GM18526 (cell line): ENCODE measurements around the gene EEF1AKMT4.

Experiments
- POLR2A ChIP-seq: IDR thresholded peaks from 3 replicates; pipeline ENCODE4 v1.6.1; 2011; ENCODE audit not compliant: insufficient read length; ENCODE audit errors: extremely low read depth

The EEF1AKMT4 gene

GRCh38 chr3:184231671-184232070 lies 17.8 kb upstream of the EEF1AKMT4 start:
- no peak for TF ChIP-seq POLR2A

GRCh38 chr3:184233127-184233843 lies 16.2 kb upstream of the EEF1AKMT4 start:
- no peak for TF ChIP-seq POLR2A

GRCh38 chr3:184234224-184234623 lies 15.2 kb upstream of the EEF1AKMT4 start:
- TF ChIP-seq POLR2A: no peak

- no peak for TF ChIP-seq POLR2A
Measured at GRCh38 chr3:184234671-184235380, 14.6 kb upstream of the EEF1AKMT4 start.

DNA sequence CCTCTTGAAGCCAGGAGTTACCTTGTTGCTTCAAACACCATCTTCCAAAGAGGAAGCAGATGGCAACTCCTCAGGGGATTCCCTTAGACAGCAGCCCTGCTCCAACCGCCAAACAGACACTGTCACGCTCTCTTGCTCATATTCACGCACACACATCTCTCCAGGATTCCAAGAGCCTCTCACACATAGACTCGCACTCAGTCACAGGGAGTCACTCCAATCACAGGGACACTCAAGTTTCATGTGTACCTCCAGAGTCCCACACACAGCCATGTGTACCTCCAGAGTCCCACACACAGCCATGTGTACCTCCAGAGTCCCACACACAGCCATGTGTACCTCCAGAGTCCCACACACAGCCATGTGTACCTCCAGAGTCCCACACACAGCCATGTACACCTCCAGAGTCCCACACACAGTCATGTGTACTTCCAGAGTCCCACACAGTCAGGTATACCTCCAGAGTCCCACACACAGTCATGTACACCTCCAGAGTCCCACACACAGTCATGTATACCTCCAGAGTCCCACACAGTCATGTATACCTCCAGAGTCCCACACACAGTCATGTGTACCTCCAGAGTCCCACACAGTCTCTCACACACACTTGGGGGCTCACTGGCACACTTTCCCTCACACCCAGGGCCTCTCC lies 14.0 kb upstream of the EEF1AKMT4 start:
- no peak for TF ChIP-seq POLR2A

DNA sequence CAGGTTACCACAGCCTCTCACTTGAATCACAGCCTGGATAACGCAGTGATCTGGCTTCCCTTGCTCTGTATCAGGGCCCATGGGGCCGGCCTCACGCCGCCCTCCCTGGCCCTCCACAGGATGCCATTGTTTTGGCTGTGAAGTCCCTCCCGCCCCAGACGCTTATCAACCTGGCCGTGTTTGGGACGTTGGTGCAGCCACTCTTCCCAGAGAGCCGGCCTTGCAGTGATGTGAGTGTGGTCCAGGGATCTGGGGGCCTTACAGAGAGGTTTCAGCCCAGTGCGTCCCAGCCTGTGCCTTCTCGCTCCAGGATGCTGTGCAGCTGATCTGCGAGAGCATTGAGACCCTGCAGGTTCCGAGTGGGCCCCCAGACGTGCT lies 13.4 kb upstream of the EEF1AKMT4 start:
- no peak for TF ChIP-seq POLR2A

- no peak for TF ChIP-seq POLR2A
Measured at GRCh38 chr3:184236636-184237035, 12.8 kb upstream of the EEF1AKMT4 start.

GRCh38 chr3:184237211-184237610 lies 12.3 kb upstream of the EEF1AKMT4 start:
- no peak for TF ChIP-seq POLR2A

DNA sequence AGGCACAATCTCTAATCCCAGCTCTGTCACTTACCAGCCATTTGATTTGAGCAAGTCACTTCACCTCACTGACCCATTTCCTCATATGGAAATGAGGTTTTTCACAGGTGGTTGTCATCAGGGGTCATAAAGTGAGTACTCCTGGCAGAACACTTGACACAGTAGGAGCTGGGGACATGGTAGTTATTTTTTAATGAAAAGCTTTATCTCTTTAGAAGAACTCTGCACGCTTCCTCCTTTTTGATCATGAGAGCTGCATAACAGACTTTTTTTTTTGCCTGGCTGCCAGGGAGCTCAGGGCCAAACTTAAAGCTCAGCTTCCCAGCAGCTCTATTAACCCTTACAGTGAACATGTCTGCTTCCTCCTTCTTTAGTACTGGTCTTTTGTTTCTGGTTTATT lies 11.7 kb upstream of the EEF1AKMT4 start:
- no peak for TF ChIP-seq POLR2A

DNA sequence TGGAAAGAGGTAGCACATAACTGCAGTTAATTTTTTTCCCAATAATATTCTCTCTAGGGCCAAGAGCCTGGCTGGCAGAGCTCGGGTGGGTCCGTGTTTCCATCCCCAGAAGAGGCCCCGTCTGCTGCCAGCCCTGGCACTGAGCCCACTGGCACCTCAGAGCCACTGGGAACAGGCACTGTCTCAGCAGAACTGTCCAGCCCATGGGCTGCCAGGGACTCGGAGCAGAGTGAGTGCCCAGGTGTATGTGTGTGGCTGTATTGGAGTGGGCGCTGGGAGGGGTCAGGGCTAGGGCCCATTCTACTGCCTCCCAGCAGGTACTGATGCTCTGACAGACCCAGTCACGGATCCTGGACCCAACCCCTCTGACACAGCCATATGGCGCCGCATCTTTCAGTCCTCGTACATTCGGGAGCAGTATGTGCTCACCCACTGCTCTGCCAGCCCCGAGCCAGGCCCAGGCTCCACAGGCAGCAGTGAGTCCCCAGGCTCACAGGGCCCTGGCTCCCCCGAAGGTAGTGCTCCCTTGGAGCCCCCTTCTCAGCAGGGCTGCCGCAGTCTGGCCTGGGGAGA lies 11.1 kb upstream of the EEF1AKMT4 start:
- no peak for TF ChIP-seq POLR2A

DNA sequence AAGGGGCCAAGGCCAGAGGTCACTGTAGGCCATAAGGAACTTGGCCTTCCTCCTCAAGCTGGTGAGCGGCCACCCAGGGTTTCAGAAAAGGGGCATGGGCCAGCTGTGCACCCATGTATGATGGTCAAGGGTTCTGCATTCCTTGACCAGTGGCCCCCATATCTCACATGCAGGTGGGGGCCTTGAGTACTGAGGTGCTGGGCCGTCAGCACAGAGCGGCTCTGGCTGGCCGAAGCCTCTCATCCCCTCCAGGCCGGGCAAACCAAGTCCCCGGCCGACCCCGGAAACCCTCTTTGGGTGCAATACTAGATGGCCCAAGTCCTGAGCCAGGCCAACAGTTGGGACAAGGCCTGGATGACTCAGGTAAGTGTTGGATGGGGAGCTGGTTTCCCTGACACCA lies 10.3 kb upstream of the EEF1AKMT4 start:
- TF ChIP-seq POLR2A: no peak

DNA sequence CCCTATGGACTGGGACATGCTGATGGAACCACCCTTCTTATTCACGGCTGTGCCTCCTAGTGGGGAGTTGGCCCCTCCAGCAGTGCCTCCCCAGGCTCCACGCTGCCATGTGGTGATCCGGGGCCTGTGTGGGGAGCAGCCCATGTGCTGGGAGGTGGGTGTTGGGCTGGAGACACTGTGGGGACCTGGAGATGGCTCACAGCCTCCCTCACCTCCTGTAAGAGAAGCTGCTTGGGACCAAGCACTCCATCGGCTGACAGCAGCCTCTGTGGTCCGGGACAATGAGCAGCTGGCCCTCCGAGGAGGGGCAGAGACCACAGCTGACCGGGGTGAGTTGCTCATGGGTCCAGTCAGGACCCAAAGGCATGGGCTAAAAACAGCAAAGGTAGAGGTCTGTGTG lies 9.8 kb upstream of the EEF1AKMT4 start:
- no peak for TF ChIP-seq POLR2A

DNA sequence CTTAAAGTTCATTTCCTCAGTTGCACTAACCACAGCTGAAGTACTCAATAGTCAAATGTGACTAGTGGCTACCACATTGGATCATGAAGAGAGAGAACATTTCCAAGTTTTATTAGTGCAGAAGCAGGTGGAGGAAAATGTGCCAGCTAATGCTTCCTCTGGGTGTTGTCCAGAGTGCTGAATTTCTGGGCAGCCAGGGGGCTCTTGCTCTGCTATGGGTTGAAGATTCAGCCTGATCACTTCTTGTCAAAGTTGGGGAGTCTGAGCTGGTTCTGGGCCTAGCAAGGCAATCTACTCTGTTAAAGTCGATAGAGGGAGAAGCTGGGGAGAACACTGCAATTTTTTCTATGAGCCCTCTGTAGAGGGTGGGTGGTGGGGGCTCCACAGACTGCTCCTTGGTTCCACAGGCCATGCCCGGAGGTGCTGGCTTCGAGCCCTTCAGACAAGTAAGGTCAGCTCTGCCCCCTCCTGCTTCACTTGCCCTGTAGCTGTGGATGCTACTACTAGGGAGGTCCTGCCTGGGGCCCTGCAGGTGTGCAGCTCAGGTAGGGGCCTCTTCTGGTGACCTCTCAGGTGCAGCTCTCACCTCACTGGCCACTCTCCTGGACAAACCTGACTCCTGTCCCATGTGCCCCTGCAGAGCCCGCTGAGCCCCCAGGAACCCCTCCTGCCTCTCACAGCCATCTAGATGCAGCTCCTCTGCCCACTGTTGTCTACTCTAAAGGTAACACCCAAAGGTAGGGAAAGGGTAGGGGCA lies 8.9 kb upstream of the EEF1AKMT4 start:
- TF ChIP-seq POLR2A: no peak

DNA sequence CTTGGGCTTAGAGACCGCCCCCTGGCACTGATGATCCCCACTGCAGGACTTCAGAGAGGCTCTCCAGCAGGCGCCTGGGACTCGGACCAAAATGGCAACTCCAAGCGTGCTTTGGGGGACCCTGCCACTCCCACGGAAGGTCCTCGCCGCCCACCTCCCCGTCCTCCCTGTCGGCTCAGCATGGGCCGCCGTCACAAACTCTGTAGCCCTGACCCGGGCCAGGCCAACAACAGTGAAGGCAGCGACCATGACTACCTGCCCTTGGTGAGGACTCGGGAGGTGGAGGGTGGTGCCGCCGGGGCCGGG lies 8.4 kb upstream of the EEF1AKMT4 start:
- no peak for TF ChIP-seq POLR2A
